Immature natural killer cell (primary cell): ENCODE measurements around the gene SNX33. TPM values are rescaled to one million over a fixed set of nuclear protein-coding genes. Genes with fewer than 3 reads are reported as not detected.

Experiments
- DNase-seq, 3 donors: peaks; one replicate each; pipeline ENCODE4 v3.0.0; 2022; ENCODE audit warnings: mixed read lengths in 1 of 3
- H3K27ac Mint-ChIP-seq, 6 donors: one replicate each; pipeline ENCODE4 v1.8.0; 2020; ENCODE audit warnings: mixed read lengths in 6 of 6, mild to moderate bottlenecking in 5 of 6, inconsistent platforms in 4 of 6, moderate library complexity in 3 of 6
- H3K27me3 Mint-ChIP-seq, 3 donors: one replicate each; pipeline ENCODE4 v1.8.0; 2020 to 2021; ENCODE audit warnings: low read depth in 3 of 3, mild to moderate bottlenecking in 3 of 3, mixed read lengths in 3 of 3, moderate library complexity in 3 of 3, inconsistent platforms in 1 of 3
- H3K36me3 Mint-ChIP-seq, 3 donors: one replicate each; pipeline ENCODE4 v1.8.0; 2020; ENCODE audit warnings: mixed read lengths in 3 of 3, inconsistent platforms in 2 of 3, mild to moderate bottlenecking in 2 of 3
- H3K4me1 Mint-ChIP-seq, 2 donors: one replicate each; pipeline ENCODE4 v1.8.0; 2020; ENCODE audit warnings: inconsistent platforms in 2 of 2, mild to moderate bottlenecking in 2 of 2, mixed read lengths in 2 of 2, moderate library complexity in 1 of 2
- H3K4me3 Mint-ChIP-seq, 5 donors: one replicate each; pipeline ENCODE4 v1.8.0; 2020; ENCODE audit warnings: mild to moderate bottlenecking in 5 of 5, mixed read lengths in 5 of 5, inconsistent platforms in 3 of 5, moderate library complexity in 3 of 5
- H3K9me3 Mint-ChIP-seq, 6 donors: one replicate each; pipeline ENCODE4 v1.8.0; 2020; ENCODE audit warnings: mild to moderate bottlenecking in 6 of 6, mixed read lengths in 6 of 6, inconsistent platforms in 4 of 6, moderate library complexity in 3 of 6
- polyA plus RNA-seq, 3 donors: library from polyadenylated mRNA; unstranded; fragments of 300-500 nt; fragmentation: Illumina TruSeq; gene quantifications; one replicate each; pipeline ENCODE4 v1.2.3, GENCODE V29; 2021

SNX33 gene
- polyA plus RNA-seq, 3 donors from 2014 or later, result 0.43 to 1.3 (median 0.51) TPM

GRCh38 chr15:75648156-75649000 lies 666 bp downstream of the SNX33 start:
- Mint-ChIP-seq H3K27me3 (peaks cover 0 to 4% (median 1%) of the 10 kb centered on the region in 3 donors), H3K9me3 (peaks cover 0 to 2% (median 0%) of the 10 kb centered on the region in 6 donors), H3K4me1 (peaks cover 29 to 35% of the 10 kb centered on the region in 2 donors), H3K36me3 (no peaks in the 10 kb centered on the region), H3K27ac (peak overlapping the region in 5 of 6 donors; percentile 24 to 84 (median 70)), H3K4me3 (peak overlapping the region; percentile 86 to 90 (median 87))
- DNase-seq, result no peak

DNA sequence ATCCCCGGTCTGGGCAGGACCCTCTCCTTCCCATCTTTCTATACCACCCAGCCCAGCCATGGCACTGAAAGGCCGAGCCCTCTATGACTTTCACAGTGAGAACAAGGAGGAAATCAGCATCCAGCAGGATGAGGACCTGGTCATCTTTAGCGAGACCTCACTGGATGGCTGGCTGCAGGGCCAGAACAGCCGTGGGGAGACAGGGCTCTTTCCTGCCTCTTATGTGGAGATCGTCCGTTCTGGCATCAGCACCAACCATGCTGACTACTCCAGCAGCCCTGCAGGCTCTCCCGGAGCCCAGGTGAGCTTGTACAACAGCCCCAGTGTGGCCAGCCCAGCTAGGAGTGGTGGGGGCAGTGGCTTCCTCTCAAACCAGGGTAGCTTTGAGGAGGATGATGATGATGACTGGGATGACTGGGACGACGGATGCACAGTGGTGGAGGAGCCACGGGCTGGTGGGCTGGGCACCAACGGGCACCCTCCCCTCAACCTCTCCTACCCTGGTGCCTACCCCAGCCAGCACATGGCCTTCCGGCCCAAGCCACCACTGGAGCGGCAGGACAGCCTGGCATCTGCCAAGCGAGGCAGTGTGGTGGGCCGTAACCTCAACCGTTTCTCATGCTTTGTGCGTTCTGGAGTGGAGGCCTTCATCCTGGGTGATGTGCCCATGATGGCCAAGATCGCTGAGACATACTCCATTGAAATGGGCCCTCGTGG lies 1.5 kb downstream of the SNX33 start:
- DNase-seq, result no peak
- Mint-ChIP-seq H3K36me3 (no peaks in the 10 kb centered on the region), H3K27ac (peak overlapping the region in 4 of 6 donors; percentile 12 to 57 (median 34)), H3K27me3 (peaks cover 0 to 4% (median 1%) of the 10 kb centered on the region in 3 donors), H3K4me3 (peak overlapping the region; percentile 39 to 90 (median 87)), H3K9me3 (peaks cover 0 to 2% (median 0%) of the 10 kb centered on the region in 6 donors), H3K4me1 (peaks cover 29 to 35% of the 10 kb centered on the region in 2 donors)

DNA sequence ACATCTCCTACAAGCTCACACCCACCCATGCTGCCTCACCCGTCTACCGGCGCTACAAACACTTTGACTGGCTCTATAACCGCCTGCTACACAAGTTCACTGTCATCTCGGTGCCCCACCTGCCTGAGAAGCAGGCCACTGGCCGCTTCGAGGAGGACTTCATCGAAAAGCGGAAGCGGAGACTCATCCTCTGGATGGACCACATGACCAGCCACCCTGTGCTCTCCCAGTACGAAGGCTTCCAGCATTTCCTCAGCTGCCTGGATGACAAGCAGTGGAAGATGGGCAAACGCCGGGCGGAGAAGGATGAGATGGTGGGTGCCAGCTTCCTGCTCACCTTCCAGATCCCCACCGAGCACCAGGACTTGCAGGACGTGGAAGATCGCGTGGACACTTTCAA lies 2.1 kb downstream of the SNX33 start:
- Mint-ChIP-seq H3K27me3 (peaks cover 0 to 4% (median 1%) of the 10 kb centered on the region in 3 donors), H3K27ac (peak overlapping the region in 1 of 6 donors; percentile 57), H3K4me3 (peak overlapping the region in 4 of 5 donors; percentile 39 to 77 (median 57)), H3K9me3 (peaks cover 0 to 2% (median 0%) of the 10 kb centered on the region in 6 donors), H3K4me1 (peaks cover 29 to 35% of the 10 kb centered on the region in 2 donors), H3K36me3 (no peaks in the 10 kb centered on the region)
- no peak for DNase-seq

DNA sequence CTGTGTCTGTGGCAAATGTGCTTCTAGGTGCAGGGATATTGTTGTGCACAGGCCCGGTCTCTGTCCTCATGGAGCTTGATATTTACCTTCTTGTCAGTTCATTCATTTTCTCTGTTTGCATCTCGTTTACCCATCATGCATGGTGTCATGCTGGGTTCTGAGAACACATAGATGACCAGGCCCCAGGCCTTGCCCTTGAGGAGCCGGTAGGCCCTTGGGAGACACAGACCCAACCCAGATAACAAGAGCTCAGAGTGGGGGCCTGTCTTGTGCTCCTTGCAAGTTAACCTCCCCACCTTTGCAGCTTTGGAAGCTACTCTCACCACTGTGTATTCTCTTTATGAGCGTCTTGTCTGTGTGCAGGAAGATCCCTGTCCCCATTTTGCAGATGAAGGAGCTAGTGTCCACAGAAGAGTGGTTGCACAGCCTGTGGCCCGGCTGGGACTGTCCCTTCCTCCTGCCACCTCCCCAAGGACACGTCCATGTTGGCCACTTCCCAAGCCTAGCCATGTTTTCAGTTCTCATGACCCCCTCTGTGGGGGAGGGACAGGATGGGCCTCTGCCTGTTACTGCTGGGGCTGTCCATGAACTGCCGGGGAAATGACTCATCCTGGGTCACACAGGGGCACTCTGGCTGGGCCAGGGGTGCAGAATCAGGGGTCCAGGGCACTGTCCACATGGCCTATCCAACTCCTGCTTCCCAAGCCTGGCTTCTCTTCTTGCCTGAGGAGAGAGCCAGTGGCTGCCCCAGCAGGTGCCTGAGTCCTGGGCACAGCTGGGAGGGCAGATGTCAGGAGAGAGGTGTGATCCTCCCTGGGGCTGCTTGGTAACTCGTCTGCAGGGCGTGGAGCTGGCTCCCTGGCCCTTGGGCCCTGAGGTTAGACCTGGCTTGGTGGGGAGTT lies 3.4 kb downstream of the SNX33 start:
- no peak for DNase-seq
- Mint-ChIP-seq H3K27me3 (peaks cover 0 to 5% (median 3%) of the 10 kb centered on the region in 3 donors), H3K36me3 (no peaks in the 10 kb centered on the region), H3K27ac (peak overlapping the region in 5 of 6 donors; percentile 5 to 84 (median 23)), H3K4me1 (peaks cover 29 to 35% of the 10 kb centered on the region in 2 donors), H3K9me3 (no peaks in the 10 kb centered on the region), H3K4me3 (peak overlapping the region in 3 of 5 donors; percentile 11 to 70 (median 24))

GRCh38 chr15:75651810-75652543 lies 4.3 kb downstream of the SNX33 start:
- Mint-ChIP-seq H3K27me3 (peaks cover 0 to 3% (median 2%) of the 10 kb centered on the region in 3 donors), H3K4me1 (peaks cover 23 to 28% of the 10 kb centered on the region in 2 donors), H3K36me3 (no peaks in the 10 kb centered on the region), H3K9me3 (no peaks in the 10 kb centered on the region), H3K4me3 (no peak overlapping the region), H3K27ac (peak overlapping the region in 3 of 6 donors; percentile 56 to 84 (median 74))
- no peak for DNase-seq

GRCh38 chr15:75653347-75653913 lies 5.7 kb downstream of the SNX33 start:
- Mint-ChIP-seq H3K4me3 (no peak overlapping the region), H3K27ac (peak overlapping the region in 1 of 6 donors; percentile 59), H3K27me3 (peaks cover 0 to 2% (median 1%) of the 10 kb centered on the region in 3 donors), H3K4me1 (peaks cover 21 to 27% of the 10 kb centered on the region in 2 donors), H3K36me3 (peaks cover 0 to 2% (median 0%) of the 10 kb centered on the region in 3 donors), H3K9me3 (no peaks in the 10 kb centered on the region)
- DNase-seq, result no peak

- Mint-ChIP-seq H3K4me1 (peaks cover 14 to 27% of the 10 kb centered on the region in 2 donors), H3K27ac (no peak overlapping the region), H3K4me3 (no peak overlapping the region), H3K27me3 (peaks cover 0 to 2% (median 1%) of the 10 kb centered on the region in 3 donors), H3K36me3 (peaks cover 0 to 4% (median 0%) of the 10 kb centered on the region in 3 donors), H3K9me3 (no peaks in the 10 kb centered on the region)
- no peak for DNase-seq
Measured at GRCh38 chr15:75654201-75654907, 6.6 kb downstream of the SNX33 start.

GRCh38 chr15:75655931-75656330 lies 8.2 kb downstream of the SNX33 start:
- peaks cover 0 to 4% (median 0%) of the 10 kb centered on the region in 3 donors for H3K36me3 Mint-ChIP-seq
- no peak overlapping the region for H3K27ac Mint-ChIP-seq
- DNase-seq, result no peak
- H3K9me3 Mint-ChIP-seq, result no peaks in the 10 kb centered on the region
- H3K4me3 Mint-ChIP-seq, result no peak overlapping the region
- H3K27me3 Mint-ChIP-seq, result peaks cover 0 to 2% (median 1%) of the 10 kb centered on the region in 3 donors
- peaks cover 5 to 12% of the 10 kb centered on the region in 2 donors for H3K4me1 Mint-ChIP-seq

DNA sequence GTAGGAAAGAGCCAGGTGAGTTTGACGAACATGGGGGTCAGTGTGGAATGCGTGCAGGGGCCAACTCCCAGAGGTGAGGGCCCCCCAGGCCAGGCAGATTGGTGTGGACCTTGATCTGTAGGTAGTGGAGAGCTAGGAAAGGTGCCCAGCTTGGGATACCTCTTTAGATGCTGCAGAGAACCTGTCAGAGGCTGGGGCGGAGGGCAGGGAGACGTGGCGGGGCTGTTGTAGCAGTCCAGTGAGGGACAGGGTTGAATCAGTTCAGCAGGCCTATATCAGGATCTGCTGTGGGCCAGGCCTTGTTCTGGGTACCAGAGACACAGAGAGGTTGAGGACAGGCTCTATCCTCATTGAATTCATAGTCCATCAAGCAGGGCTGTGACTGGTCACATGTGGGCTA lies 8.6 kb downstream of the SNX33 start:
- Mint-ChIP-seq H3K4me1 (peaks cover 4 to 8% of the 10 kb centered on the region in 2 donors), H3K9me3 (no peaks in the 10 kb centered on the region), H3K27ac (no peak overlapping the region), H3K4me3 (no peak overlapping the region), H3K36me3 (peaks cover 0 to 4% (median 0%) of the 10 kb centered on the region in 3 donors), H3K27me3 (peaks cover 0 to 2% (median 1%) of the 10 kb centered on the region in 3 donors)
- DNase-seq, result no peak

DNA sequence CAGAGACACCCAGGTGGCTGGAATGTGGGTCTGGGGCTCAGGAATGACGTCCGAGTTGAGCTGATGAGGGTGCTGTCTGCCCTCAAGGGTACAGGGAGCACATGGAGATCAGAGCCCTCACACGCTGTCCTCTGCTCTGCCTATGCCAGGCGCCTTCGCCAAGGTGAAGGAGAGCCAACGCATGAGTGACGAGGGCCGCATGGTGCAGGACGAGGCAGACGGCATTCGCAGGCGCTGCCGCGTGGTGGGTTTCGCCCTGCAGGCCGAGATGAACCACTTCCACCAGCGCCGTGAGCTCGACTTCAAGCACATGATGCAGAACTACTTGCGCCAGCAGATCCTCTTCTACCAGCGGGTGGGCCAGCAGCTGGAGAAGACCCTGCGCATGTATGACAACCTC lies 9.1 kb downstream of the SNX33 start:
- no peak overlapping the region for H3K4me3 Mint-ChIP-seq
- no peak overlapping the region for H3K27ac Mint-ChIP-seq
- no peaks in the 10 kb centered on the region for H3K9me3 Mint-ChIP-seq
- peaks cover 0 to 2% (median 1%) of the 10 kb centered on the region in 3 donors for H3K27me3 Mint-ChIP-seq
- H3K4me1 Mint-ChIP-seq, result peaks cover 4% of the 10 kb centered on the region in 2 donors
- no peak for DNase-seq
- peaks cover 0 to 4% (median 0%) of the 10 kb centered on the region in 3 donors for H3K36me3 Mint-ChIP-seq

DNA sequence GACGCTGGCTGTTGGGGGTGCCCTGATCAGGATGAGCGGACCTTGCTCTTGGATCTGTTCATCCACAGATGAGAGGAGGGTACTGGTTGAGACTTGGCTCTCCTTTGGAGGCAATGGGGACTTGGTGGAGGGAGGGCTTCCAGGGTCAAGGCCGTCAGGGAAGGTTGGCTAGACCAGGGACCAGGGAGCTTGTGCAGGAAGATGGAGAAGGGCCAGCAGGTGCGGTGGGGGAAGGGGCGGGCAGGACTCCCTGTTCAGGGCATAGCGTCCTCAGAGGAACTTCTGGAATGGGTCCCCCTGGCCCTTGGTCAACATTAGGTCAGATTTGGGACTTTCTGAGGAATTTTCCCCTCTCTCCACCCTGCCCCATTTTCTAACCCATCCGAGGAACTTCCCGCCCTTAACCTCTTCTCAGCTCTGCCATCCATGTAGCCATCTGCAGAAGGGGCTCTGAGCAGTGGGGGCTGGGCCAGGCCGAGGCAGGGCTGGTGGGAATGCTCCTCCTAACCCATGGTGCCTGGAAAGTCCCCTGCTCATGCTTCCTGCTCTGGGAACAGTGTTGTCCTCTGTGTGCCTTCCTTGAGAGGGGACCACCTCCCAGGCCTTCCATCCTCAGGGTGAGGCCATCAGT lies 11.5 kb downstream of the SNX33 start:
- no peak for DNase-seq
- Mint-ChIP-seq H3K4me3 (no peak overlapping the region), H3K9me3 (no peaks in the 10 kb centered on the region), H3K4me1 (no peaks in the 10 kb centered on the region), H3K27me3 (peaks cover 0 to 2% (median 1%) of the 10 kb centered on the region in 3 donors), H3K36me3 (peaks cover 0 to 4% (median 0%) of the 10 kb centered on the region in 3 donors), H3K27ac (no peak overlapping the region)
